H9 (cell line): Measurements from ENCODE around the gene CELF3. TPM values are rescaled to one million over a fixed set of nuclear protein-coding genes. Genes with fewer than 3 reads are reported as not detected.

Source experiments
- DNase-seq: peaks from one replicate; pipeline ENCODE4 v3.0.0-alpha.2; 2017
- H2AFZ ChIP-seq: one replicate; pipeline ENCODE4 v1.6.1; 2013; ENCODE audit warnings: mild to moderate bottlenecking, low read length, control low read depth, moderate library complexity
- H2AK5ac ChIP-seq: 2 replicates; pipeline ENCODE4 v1.6.1; 2013; ENCODE audit warnings: low read length, control low read depth, mixed read lengths; ENCODE audit not compliant: insufficient read length
- H2BK120ac ChIP-seq: one replicate; pipeline ENCODE4 v1.6.1; 2013; ENCODE audit warnings: low read depth, mild to moderate bottlenecking, low read length, control low read depth, inconsistent platforms; ENCODE audit not compliant: poor library complexity, severe bottlenecking
- H2BK12ac ChIP-seq: 2 replicates; pipeline ENCODE4 v1.6.1; 2013; ENCODE audit warnings: low read length, control low read depth, mixed read lengths, low read depth; ENCODE audit not compliant: insufficient read length
- H2BK15ac ChIP-seq: 2 replicates; pipeline ENCODE4 v1.6.1; 2013; ENCODE audit warnings: low read depth, low read length, control low read depth
- H2BK20ac ChIP-seq: one replicate; pipeline ENCODE4 v1.6.1; 2013; ENCODE audit warnings: low read depth, mild to moderate bottlenecking, low read length, control low read depth, inconsistent platforms; ENCODE audit not compliant: poor library complexity, severe bottlenecking
- H2BK5ac ChIP-seq: 2 replicates; pipeline ENCODE4 v1.6.1; 2013; ENCODE audit warnings: low read length, control low read depth, mixed read lengths; ENCODE audit not compliant: insufficient read length
- H3K14ac ChIP-seq: 2 replicates; pipeline ENCODE4 v1.6.1; 2013; ENCODE audit warnings: low read length, control low read depth; ENCODE audit not compliant: insufficient read depth
- H3K18ac ChIP-seq: 2 replicates; pipeline ENCODE4 v1.6.1; 2013; ENCODE audit warnings: low read depth, mild to moderate bottlenecking, mixed read lengths, low read length, control low read depth; ENCODE audit not compliant: insufficient read length
- H3K23ac ChIP-seq: 2 replicates; pipeline ENCODE4 v1.6.1; 2013; ENCODE audit warnings: low read length, control low read depth, mixed read lengths, low read depth; ENCODE audit not compliant: insufficient read length
- H3K23me2 ChIP-seq: 2 replicates; pipeline ENCODE4 v1.6.1; 2013; ENCODE audit warnings: low read depth, mild to moderate bottlenecking, mixed read lengths, low read length, control low read depth; ENCODE audit not compliant: insufficient read length, poor library complexity, severe bottlenecking
- H3K27ac ChIP-seq: 2 replicates; pipeline ENCODE4 v1.5.1; 2013; ENCODE audit warnings: low read length, control low read depth, mixed read lengths, low read depth; ENCODE audit not compliant: insufficient read length
- H3K27me3 ChIP-seq: 2 replicates; pipeline ENCODE4 v1.6.1; 2013; ENCODE audit warnings: low read length, control low read depth, inconsistent platforms; ENCODE audit not compliant: insufficient read depth
- H3K4ac ChIP-seq: 2 replicates; pipeline ENCODE4 v1.6.1; 2013; ENCODE audit warnings: low read depth, mild to moderate bottlenecking, control low read depth, inconsistent platforms, low read length, moderate library complexity
- H3K4me1 ChIP-seq: 2 replicates; pipeline ENCODE4 v1.6.1; 2013; ENCODE audit warnings: low read length, control low read depth, inconsistent platforms; ENCODE audit not compliant: insufficient read depth
- H3K4me2 ChIP-seq: 2 replicates; pipeline ENCODE4 v1.6.1; 2013; ENCODE audit warnings: low read length, control low read depth, mixed read lengths; ENCODE audit not compliant: insufficient read length, insufficient read depth
- H3K56ac ChIP-seq: 2 replicates; pipeline ENCODE4 v1.6.1; 2013; ENCODE audit warnings: low read depth, mild to moderate bottlenecking, mixed read lengths, low read length, control low read depth; ENCODE audit not compliant: insufficient read length
- H3K79me1 ChIP-seq: 2 replicates; pipeline ENCODE4 v1.6.1; 2013; ENCODE audit warnings: low read depth, mild to moderate bottlenecking, moderate library complexity, low read length, control low read depth, inconsistent platforms; ENCODE audit not compliant: insufficient read depth, poor library complexity, severe bottlenecking
- H3K79me2 ChIP-seq: 2 replicates; pipeline ENCODE4 v1.6.1; 2013; ENCODE audit warnings: low read length, control low read depth, inconsistent platforms; ENCODE audit not compliant: insufficient read depth
- H3K9ac ChIP-seq: 2 replicates; pipeline ENCODE4 v1.6.1; 2013; ENCODE audit warnings: low read length, control low read depth, mixed read lengths; ENCODE audit not compliant: insufficient read length; ENCODE audit errors: extremely low read depth
- H3K9me3 ChIP-seq: one replicate; pipeline ENCODE4 v1.6.1; 2013; ENCODE audit warnings: low read depth, low read length, inconsistent platforms; ENCODE audit not compliant: control insufficient read depth
- H3T11ph ChIP-seq: one replicate; pipeline ENCODE4 v1.6.1; 2013; ENCODE audit warnings: mild to moderate bottlenecking, low read length, control low read depth, inconsistent platforms
- H4K20me1 ChIP-seq: one replicate; pipeline ENCODE4 v1.6.1; 2013; ENCODE audit not compliant: control insufficient read depth, insufficient read length, insufficient read depth
- H4K5ac ChIP-seq: 2 replicates; pipeline ENCODE4 v1.6.1; 2013; ENCODE audit warnings: low read depth, mild to moderate bottlenecking, mixed read lengths, low read length, control low read depth; ENCODE audit not compliant: insufficient read length
- H4K8ac ChIP-seq: replicated peaks from 2 replicates; pipeline ENCODE4 v1.6.1; 2013; ENCODE audit warnings: low read length, control low read depth, mixed read lengths, low read depth; ENCODE audit not compliant: insufficient read length
- H4K91ac ChIP-seq: 2 replicates; pipeline ENCODE4 v1.6.1; 2013; ENCODE audit warnings: low read depth, mild to moderate bottlenecking, moderate library complexity, mixed read lengths, low read length, control low read depth; ENCODE audit not compliant: insufficient read length
- H3K27ac Mint-ChIP-seq, 3 experiments: 2 replicates in 2 of 3; 3 replicates in 1 of 3; pipeline ENCODE4 v1.8.0; 2020 to 2021; ENCODE audit warnings: mixed read lengths in 3 of 3, mild to moderate bottlenecking in 1 of 3, moderate library complexity in 1 of 3
- H3K27me3 Mint-ChIP-seq: 2 replicates; pipeline ENCODE4 v1.8.0; 2021; ENCODE audit warnings: low read depth, mild to moderate bottlenecking, moderate library complexity, mixed read lengths
- H3K36me3 Mint-ChIP-seq, 3 experiments: 2 replicates in 2 of 3; 3 replicates in 1 of 3; pipeline ENCODE4 v1.8.0; 2020 to 2021; ENCODE audit warnings: low read depth in 3 of 3, mixed read lengths in 3 of 3; ENCODE audit not compliant: insufficient read depth in 1 of 3
- H3K4me1 Mint-ChIP-seq, 2 experiments: 2 replicates each; pipeline ENCODE4 v1.8.0; 2020; ENCODE audit warnings: mixed read lengths in 2 of 2
- H3K4me3 Mint-ChIP-seq, 2 experiments: 2 replicates in 1 of 2; 3 replicates in 1 of 2; pipeline ENCODE4 v1.8.0; 2020 to 2021; ENCODE audit warnings: mild to moderate bottlenecking in 2 of 2, mixed read lengths in 2 of 2, moderate library complexity in 1 of 2
- H3K9me3 Mint-ChIP-seq, 2 experiments: 2 replicates in 1 of 2; 3 replicates in 1 of 2; pipeline ENCODE4 v1.8.0; 2020; ENCODE audit warnings: mild to moderate bottlenecking in 2 of 2, mixed read lengths in 2 of 2, moderate library complexity in 1 of 2
- WGBS: extraction: QIAGEN DNeasy Blood & Tissue Kit; methylation state at CpG from one replicate; pipeline ENCODE4 v1.1.7; 2013; ENCODE audit warnings: missing lambda C conversion rate, low lambda C conversion rate, mixed read lengths; ENCODE audit not compliant: insufficient read length; ENCODE audit errors: extremely low coverage; 5-methylcytosine and 5-hydroxymethylcytosine counted together
- total RNA-seq: library from RNA; stranded (reverse); gene quantifications from 2 replicates; pipeline ENCODE4 v1.2.1, GENCODE V29; 2021
- TF ChIP-seq, protein P1 (sequence below): fragments of 200-600 bp; sonication (generic); conservative IDR thresholded peaks from 3 replicates; pipeline ENCODE4 v1.8.0; 2021; ENCODE audit warnings: antibody characterized with exemption, mild to moderate bottlenecking

Gene CELF3
- total RNA-seq, 1 experiment from 2014 or later, result 0.90 TPM

DNA sequence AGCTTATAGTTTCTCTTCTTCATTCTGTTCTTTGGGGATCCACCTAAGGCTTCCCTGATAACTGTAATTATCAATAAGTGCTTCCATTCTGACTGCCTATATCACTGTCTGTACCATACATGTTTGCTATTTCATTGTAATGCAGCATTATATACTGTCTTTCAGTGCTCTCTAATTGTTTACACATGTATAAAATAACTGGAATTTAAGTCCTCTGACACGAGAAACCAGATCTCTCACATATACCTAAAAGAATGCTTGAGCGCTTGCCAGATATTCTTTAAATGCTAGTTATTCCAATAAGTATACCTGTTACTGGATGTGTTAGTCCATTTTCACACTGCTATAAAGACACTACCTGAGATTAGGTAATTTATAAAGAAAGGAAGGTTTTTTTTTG lies 34.7 kb downstream of the CELF3 start:
- H3K14ac ChIP-seq, result no peak overlapping the region
- H2AK5ac ChIP-seq, result no peak overlapping the region
- H4K5ac ChIP-seq, result no peak overlapping the region
- TF ChIP-seq, protein P1, sequence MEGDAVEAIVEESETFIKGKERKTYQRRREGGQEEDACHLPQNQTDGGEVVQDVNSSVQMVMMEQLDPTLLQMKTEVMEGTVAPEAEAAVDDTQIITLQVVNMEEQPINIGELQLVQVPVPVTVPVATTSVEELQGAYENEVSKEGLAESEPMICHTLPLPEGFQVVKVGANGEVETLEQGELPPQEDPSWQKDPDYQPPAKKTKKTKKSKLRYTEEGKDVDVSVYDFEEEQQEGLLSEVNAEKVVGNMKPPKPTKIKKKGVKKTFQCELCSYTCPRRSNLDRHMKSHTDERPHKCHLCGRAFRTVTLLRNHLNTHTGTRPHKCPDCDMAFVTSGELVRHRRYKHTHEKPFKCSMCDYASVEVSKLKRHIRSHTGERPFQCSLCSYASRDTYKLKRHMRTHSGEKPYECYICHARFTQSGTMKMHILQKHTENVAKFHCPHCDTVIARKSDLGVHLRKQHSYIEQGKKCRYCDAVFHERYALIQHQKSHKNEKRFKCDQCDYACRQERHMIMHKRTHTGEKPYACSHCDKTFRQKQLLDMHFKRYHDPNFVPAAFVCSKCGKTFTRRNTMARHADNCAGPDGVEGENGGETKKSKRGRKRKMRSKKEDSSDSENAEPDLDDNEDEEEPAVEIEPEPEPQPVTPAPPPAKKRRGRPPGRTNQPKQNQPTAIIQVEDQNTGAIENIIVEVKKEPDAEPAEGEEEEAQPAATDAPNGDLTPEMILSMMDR, result no peak
- H3K23me2 ChIP-seq, result no peaks in the 10 kb centered on the region
- no peak overlapping the region for H3K9ac ChIP-seq
- no peaks in the 10 kb centered on the region for H3K9me3 Mint-ChIP-seq
- peaks cover 2 to 28% (median 6%) of the 10 kb centered on the region in 3 experiments; a peak in 3 of 7 replicates for H3K36me3 Mint-ChIP-seq
- H3K4me2 ChIP-seq, result no peak overlapping the region
- H2BK20ac ChIP-seq, result no peak overlapping the region
- H2BK15ac ChIP-seq, result no peak overlapping the region
- H4K20me1 ChIP-seq, result no peaks in the 10 kb centered on the region
- no peak overlapping the region for H4K91ac ChIP-seq
- H3K27ac Mint-ChIP-seq, result no peak overlapping the region
- H2BK120ac ChIP-seq, result no peak overlapping the region
- no peaks in the 10 kb centered on the region for H3K9me3 ChIP-seq
- H3K4ac ChIP-seq, result no peak overlapping the region
- no peaks in the 10 kb centered on the region for H3K4me1 ChIP-seq
- H2AFZ ChIP-seq, result no peak overlapping the region
- H3K18ac ChIP-seq, result no peak overlapping the region
- WGBS, result no CpG with 5 or more reads among the region's 2 CpGs
- H3K23ac ChIP-seq, result no peak overlapping the region
- DNase-seq, result no peak
- no peaks in the 10 kb centered on the region for H3K79me1 ChIP-seq
- no peaks in the 10 kb centered on the region for H3K27me3 ChIP-seq
- no peak overlapping the region for H3K4me3 Mint-ChIP-seq
- no peak overlapping the region for H4K8ac ChIP-seq
- H3K27me3 Mint-ChIP-seq, result no peaks in the 10 kb centered on the region
- H2BK5ac ChIP-seq, result no peak overlapping the region
- H2BK12ac ChIP-seq, result no peak overlapping the region
- H3K4me1 Mint-ChIP-seq, result no peaks in the 10 kb centered on the region
- H3K79me2 ChIP-seq, result no peaks in the 10 kb centered on the region
- H3K27ac ChIP-seq, result no peak overlapping the region
- no peak overlapping the region for H3K56ac ChIP-seq
- no peak overlapping the region for H3T11ph ChIP-seq
